SK-N-MC (cell line): Measurements from ENCODE around the gene OR2A5.

ENCODE experiments used
- DNase-seq: peaks from one replicate; pipeline ENCODE4 v3.0.0-alpha.2; 2011; ENCODE audit warnings: low read depth, low spot score
- H3K27ac ChIP-seq: fragments of 200-600 bp; sonication (generic); 2 replicates; pipeline ENCODE4 v1.5.1; 2016; ENCODE audit warnings: mixed run types
- H3K36me3 ChIP-seq: fragments of 200-600 bp; sonication (generic); 2 replicates; pipeline ENCODE4 v1.6.1; 2017; ENCODE audit warnings: antibody characterized with exemption, low read length, mixed read lengths; ENCODE audit not compliant: insufficient read depth
- H3K4me3 ChIP-seq: fragments of 200-600 bp; sonication (generic); 2 replicates; pipeline ENCODE4 v1.5.1; 2016
- H3K9ac ChIP-seq: fragments of 200-600 bp; sonication (generic); 2 replicates; pipeline ENCODE4 v1.8.0; 2017; ENCODE audit warnings: mixed run types, mixed read lengths; ENCODE audit not compliant: insufficient read length
- H3K9me3 ChIP-seq: fragments of 200-600 bp; sonication (generic); 2 replicates; pipeline ENCODE4 v1.6.1; 2017; ENCODE audit warnings: low read depth, mild to moderate bottlenecking, antibody characterized with exemption, low read length, moderate library complexity, mixed read lengths
- EZH2 ChIP-seq: fragments of 200-600 bp; sonication (generic); IDR thresholded peaks from one replicate; pipeline ENCODE4 v1.6.1; 2017; ENCODE audit warnings: antibody characterized with exemption
- FOXP2 ChIP-seq: optimal IDR thresholded peaks from 2 replicates; pipeline ENCODE3; 2011; ENCODE audit warnings: mild to moderate bottlenecking, moderate library complexity; ENCODE audit not compliant: insufficient read depth; ENCODE audit errors: extremely low read length, control extremely low read depth
- POLR2AphosphoS5 ChIP-seq: IDR thresholded peaks from 2 replicates; pipeline ENCODE4 v1.6.1; 2012; ENCODE audit warnings: mild to moderate bottlenecking, low read depth, low read length, borderline replicate concordance

OR2A5 gene

DNA sequence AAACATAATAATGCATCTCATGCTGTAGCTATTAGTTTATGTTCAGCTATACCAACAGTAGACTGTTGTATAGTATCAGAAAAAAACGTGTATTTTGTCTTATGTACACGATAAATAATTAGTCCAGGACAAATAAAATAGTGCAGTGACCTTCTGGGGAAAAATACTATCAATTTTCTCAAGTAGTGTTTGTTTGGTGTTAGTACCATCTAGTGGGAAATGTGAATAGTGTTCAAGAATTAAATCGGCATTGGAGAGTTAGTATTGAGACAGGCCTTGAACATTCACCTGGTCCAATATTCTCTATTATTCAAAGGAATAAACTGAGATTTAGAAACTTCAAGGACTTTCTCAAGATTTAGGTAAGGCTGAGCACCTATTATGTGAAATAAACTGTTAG is 21.7 kb upstream of the OR2A5 start:
- H3K9me3 ChIP-seq, result no peaks in the 10 kb centered on the region
- no peak for DNase-seq
- no peak for TF ChIP-seq FOXP2
- TF ChIP-seq POLR2AphosphoS5, result no peak
- TF ChIP-seq EZH2, result no peak
- no peak overlapping the region for H3K4me3 ChIP-seq
- H3K27ac ChIP-seq, result no peak overlapping the region
- peak overlapping the region; percentile 3 for H3K9ac ChIP-seq
- H3K36me3 ChIP-seq, result no peaks in the 10 kb centered on the region

- H3K9me3 ChIP-seq, result no peaks in the 10 kb centered on the region
- no peak for DNase-seq
- no peaks in the 10 kb centered on the region for H3K36me3 ChIP-seq
Observed at GRCh38 chr7:144027974-144028373, 20.8 kb upstream of the OR2A5 start.

GRCh38 chr7:144028547-144028946 is 20.2 kb upstream of the OR2A5 start:
- Histone ChIP-seq H3K27ac (no peak overlapping the region), H3K36me3 (no peaks in the 10 kb centered on the region), H3K9ac (no peak overlapping the region), H3K9me3 (no peaks in the 10 kb centered on the region), H3K4me3 (no peak overlapping the region)
- TF ChIP-seq FOXP2, result no peak
- TF ChIP-seq POLR2AphosphoS5, result no peak
- no peak for TF ChIP-seq EZH2
- DNase-seq, result no peak

More at GRCh38 chr7:144027974-144028373, 20.8 kb upstream of the OR2A5 start:
- H3K4me3 ChIP-seq, result no peak overlapping the region
- no peak overlapping the region for H3K27ac ChIP-seq
- H3K9ac ChIP-seq, result no peak overlapping the region
- TF ChIP-seq POLR2AphosphoS5 (no peak), FOXP2 (no peak), EZH2 (no peak)

DNA sequence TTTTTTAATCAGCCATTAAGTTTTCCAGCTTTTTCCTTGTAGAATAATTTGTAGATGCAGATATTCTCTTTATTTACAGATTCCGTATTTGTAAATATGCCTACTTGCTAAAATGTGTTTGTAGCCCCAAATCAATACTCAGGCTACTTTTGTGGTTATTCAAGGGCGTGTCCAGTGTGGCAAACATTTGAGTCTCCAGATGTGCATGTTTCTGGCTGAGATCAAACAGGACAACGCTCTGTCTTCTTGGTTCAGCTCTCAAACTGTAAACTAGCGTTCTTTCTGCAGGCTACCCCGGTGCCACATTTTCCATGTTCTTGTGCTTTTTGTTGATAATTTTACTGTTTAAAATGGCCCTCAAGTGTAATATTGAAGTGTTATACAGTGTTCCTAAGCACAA is 16.2 kb upstream of the OR2A5 start:
- H3K4me3 ChIP-seq, result no peak overlapping the region
- TF ChIP-seq POLR2AphosphoS5, result no peak
- no peak for DNase-seq

GRCh38 chr7:144032985-144033709 is 15.6 kb upstream of the OR2A5 start:
- Histone ChIP-seq H3K36me3 (no peaks in the 10 kb centered on the region), H3K9ac (no peak overlapping the region), H3K4me3 (no peak overlapping the region), H3K27ac (no peak overlapping the region), H3K9me3 (no peaks in the 10 kb centered on the region)
- TF ChIP-seq POLR2AphosphoS5 (no peak), EZH2 (no peak), FOXP2 (no peak)
- no peak for DNase-seq

More for the DNA sequence above, 16.2 kb upstream of the OR2A5 start:
- Histone ChIP-seq H3K27ac (no peak overlapping the region), H3K36me3 (no peaks in the 10 kb centered on the region), H3K9ac (no peak overlapping the region), H3K9me3 (no peaks in the 10 kb centered on the region)

DNA sequence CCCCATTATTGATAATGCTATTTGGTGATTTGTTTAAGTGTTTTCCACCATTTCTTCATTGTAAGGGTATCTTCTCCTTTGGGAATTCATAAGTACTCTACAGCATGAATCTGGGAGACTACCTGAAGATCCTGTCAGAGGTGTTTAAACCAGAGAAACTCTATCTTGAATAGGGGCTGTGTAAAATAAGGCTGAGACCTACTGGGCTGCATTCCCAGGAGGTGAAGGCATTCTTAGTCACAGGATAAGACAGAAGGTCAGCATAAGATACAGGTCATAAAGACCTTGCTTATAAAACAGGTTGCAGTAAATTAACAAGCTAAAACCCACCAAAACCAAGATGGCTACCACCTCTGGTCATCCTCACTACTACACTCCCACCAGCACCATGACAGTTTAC is 13.4 kb upstream of the OR2A5 start:
- TF ChIP-seq FOXP2 (no peak), POLR2AphosphoS5 (no peak), EZH2 (no peak)
- H3K9ac ChIP-seq, result no peak overlapping the region
- H3K36me3 ChIP-seq, result no peaks in the 10 kb centered on the region
- no peak overlapping the region for H3K4me3 ChIP-seq
- DNase-seq, result no peak
- no peak overlapping the region for H3K27ac ChIP-seq
- H3K9me3 ChIP-seq, result no peaks in the 10 kb centered on the region

- H3K9me3 ChIP-seq, result no peaks in the 10 kb centered on the region
- TF ChIP-seq EZH2 (no peak), POLR2AphosphoS5 (no peak)
- no peak overlapping the region for H3K27ac ChIP-seq
- no peak for DNase-seq
- no peak overlapping the region for H3K4me3 ChIP-seq
- no peaks in the 10 kb centered on the region for H3K36me3 ChIP-seq
- H3K9ac ChIP-seq, result no peak overlapping the region
Observed at GRCh38 chr7:144036302-144036885, 12.4 kb upstream of the OR2A5 start.

GRCh38 chr7:144037414-144038035 is 11.2 kb upstream of the OR2A5 start:
- Histone ChIP-seq H3K9me3 (no peaks in the 10 kb centered on the region), H3K27ac (no peak overlapping the region), H3K36me3 (no peaks in the 10 kb centered on the region), H3K4me3 (no peak overlapping the region), H3K9ac (no peak overlapping the region)
- TF ChIP-seq FOXP2 (no peak), EZH2 (no peak), POLR2AphosphoS5 (no peak)
- no peak for DNase-seq

GRCh38 chr7:144038887-144039286 is 9.9 kb upstream of the OR2A5 start:
- Histone ChIP-seq H3K27ac (no peak overlapping the region), H3K4me3 (no peak overlapping the region), H3K9me3 (no peaks in the 10 kb centered on the region), H3K36me3 (no peaks in the 10 kb centered on the region), H3K9ac (no peak overlapping the region)
- no peak for DNase-seq
- no peak for TF ChIP-seq EZH2
- TF ChIP-seq POLR2AphosphoS5, result no peak
- no peak for TF ChIP-seq FOXP2
